ENCODE measurements around the gene ZNF784.
"Not testable (repeated sequence)": the region's sequence is repeated elsewhere in the genome, so short reads cannot be mapped to it uniquely, and the experiment has no call there.

Gene ZNF784

DNA sequence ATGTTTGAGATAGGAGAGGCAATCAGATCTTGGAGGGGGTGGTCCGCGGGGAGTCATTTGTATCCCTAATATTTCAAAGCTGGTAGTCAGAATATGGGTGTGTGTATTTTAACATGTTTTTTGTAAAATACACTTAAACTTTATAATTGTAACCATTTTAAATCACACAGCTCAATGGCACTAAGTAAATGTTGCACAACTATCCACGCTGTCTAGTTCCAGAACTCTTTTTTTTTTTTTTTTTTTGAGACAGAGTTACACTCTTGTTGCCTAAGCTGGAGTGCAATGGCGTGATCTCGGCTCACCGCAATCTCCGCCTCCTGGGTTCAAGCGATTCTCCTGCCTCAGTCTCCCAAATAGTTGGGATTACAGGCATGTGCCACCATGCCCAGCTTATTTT, 40.5 kb downstream of the ZNF784 start:
- DNase-seq (ENCODE audit: low read depth), result not testable (repeated sequence)

DNA sequence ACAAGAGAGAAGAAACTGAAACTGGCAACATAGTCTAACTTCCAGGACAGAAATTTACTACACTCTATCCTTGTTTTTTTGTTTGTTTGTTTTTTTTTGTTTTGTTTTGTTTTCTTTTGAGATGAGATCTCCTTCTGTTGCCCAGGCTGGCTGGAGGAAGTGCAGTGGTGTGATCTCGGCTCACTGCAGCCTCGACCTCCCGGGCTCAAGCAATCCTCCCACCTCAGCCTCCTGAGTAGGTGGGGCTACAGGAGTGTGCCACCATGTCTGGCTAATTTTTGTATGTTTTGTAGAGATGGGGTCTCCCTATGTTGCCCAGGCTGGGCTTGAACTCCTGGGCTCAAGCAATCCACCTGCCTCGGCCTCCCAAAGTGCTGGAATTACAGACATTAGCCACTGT, 42.1 kb downstream of the ZNF784 start:
- not testable (repeated sequence) for DNase-seq (ENCODE audit: low read depth)

- no peak for DNase-seq (ENCODE audit: low read depth)
Observed at GRCh38 chr19:55581823-55582223, 42.5 kb downstream of the ZNF784 start.

GRCh38 chr19:55581145-55581822, 43.1 kb downstream of the ZNF784 start:
- DNase-seq (ENCODE audit: low read depth), result no peak

DNA sequence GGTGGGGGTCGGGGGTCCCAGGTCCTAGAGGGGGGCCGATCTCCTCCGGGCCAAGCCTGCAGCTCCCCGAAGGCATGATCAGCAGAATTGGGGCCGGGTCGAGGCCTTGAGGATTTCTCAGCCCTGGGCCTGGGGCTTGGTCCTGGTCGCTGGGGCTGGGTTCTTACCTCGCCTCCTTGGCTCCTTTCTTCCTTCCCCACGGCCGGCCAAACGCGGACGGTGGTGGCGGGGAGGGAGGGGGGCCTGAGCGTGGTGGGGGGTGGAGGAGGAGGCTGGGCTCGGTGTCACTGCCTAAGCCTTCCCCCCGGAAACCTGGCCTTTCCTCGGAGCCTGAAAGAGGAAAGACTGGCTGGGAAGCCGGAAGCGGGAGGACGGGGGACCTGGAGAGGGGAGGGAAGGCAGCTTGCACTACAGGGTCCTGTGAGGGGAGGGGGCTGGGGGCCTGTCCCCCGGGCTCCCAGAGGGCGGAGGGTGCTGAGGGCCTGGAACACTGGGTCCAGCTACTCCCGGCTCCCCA, 43.7 kb downstream of the ZNF784 start, which contains the start of gene ZNF579:
Gene ZNF579, minus strand, starts transcription at position 221 of the 517 bp plus-strand sequence. CDS start 1,209 bp downstream, outside the sequence.
- DNase-seq (ENCODE audit: low read depth), result no peak

DNA sequence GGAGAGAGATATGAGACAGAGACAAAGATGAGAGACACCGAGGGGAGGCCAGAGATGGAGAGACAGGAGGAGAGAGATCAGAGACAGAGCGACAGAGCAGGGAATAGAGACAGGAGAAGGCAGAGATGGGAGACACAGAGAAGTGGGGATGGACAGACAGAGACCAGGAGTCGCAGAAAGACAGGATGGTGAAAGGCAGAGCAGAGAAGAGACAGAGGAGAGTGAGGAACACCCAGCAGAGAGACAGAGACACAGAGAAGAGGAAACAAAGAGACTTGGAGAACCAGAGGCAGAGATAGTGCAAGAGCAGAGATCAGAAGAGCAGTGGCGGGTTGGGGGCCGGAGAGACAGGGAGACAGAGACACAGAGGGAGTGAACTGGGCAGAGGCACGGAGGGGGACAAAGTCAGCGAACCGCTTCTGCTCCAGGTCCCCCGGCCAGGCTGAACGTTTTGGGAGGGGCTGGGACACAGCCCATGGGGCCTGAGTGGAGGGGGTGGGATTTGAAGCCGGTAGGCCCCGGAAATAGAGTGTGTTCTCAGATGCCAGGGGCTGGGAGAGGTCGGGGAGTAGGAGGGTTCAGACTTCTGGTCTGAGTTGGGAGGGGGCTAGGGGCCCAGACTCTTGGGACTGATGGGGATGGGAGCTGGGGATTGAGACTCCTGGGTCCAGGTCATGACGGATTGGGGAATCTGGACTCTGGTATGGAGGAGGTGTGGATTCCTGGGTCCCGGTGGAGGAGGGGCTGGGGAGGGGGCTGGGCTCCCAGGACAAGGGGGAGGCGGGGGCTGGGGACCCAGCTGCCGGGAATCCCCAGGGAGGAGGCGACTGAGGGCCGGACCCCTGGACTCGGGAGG, 44.4 kb downstream of the ZNF784 start:
- DNase-seq (ENCODE audit: low read depth), result no peak

DNA sequence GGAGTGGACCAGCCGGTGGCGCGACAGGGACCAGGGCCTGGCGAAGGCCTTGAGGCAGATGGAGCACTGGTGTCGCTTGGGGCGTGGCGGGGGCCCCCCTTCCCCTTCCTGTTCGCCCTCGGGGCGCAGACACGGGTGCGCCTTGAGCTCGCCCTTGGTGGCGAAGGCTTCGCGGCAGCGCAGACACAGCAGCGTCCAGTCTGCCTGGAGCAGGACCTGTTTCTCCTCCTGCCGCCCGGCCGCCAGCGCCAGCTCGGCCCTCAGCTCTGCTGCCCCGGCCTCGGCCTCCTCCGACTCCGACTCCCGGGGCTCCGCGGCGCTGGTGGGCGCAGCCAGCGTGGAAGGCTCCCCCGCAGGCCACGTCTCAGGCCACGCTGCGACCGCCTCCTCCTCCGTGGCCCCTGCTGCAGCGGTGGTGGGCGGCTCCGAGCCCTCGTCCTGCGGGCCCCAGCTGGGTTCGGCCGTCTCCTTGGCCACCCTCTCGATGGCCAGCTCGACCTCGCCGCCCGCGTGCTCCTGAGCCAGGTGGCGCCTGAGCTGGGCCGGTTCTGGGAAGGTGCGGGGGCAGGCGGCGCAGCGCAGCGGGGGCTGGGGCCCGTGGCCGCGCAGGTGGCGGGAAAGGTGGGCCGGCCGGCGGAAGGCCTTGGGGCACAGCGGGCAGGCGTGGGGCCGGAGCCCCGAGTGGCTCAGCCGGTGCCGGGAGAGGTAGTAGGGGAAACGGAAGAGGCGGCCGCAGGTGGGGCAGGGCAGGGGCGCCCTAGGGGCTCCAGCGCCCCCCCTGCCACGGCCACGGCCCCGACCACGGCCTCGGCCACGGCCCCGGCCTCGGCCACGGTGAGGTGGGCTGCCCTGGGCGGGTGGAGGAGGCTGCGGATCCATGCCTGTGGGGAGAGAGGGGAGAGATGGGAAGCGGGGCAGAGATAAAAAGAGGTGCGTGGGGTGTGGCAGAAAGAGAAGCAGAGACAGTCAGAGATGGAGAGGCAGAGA, 45.3 kb downstream of the ZNF784 start:
- DNase-seq (ENCODE audit: low read depth), result no peak

DNA sequence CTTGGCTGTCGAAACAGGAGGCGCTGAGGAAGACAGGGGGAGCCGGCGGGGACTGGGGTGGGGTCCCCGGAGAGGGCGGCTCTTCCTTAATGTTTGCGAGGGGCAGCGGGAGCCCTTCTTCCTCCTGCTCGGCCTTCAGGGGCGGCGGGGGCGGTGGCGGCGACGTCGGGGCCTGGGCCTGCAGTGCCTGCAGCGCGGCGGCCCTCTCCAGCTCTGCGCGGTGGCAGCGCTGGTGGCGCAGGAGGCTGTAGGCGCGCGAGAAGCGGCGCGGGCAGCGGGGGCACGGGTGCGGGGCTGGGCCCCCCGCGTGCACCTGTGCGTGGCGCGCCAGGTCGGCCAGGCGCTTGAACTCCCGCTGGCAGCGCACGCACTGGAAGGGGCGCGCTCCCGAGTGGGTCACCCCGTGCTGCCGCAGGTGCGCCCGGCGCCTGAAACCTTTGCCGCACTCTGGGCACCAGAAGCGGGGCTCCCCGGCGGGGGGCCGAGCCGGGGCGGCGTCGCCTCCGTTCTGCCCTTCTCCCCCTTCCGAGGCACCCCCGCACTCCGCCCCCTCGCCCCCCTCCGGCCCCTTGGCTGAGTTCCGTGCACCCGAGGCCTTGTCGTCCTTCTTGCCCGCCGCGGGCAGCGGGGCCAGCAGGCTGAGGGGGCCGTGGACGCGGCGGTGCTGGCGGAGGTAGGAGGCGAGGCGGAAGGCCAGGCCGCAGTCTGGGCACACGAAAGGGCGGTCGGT, 46.2 kb downstream of the ZNF784 start:
- DNase-seq (ENCODE audit: low read depth), result no peak

DNA sequence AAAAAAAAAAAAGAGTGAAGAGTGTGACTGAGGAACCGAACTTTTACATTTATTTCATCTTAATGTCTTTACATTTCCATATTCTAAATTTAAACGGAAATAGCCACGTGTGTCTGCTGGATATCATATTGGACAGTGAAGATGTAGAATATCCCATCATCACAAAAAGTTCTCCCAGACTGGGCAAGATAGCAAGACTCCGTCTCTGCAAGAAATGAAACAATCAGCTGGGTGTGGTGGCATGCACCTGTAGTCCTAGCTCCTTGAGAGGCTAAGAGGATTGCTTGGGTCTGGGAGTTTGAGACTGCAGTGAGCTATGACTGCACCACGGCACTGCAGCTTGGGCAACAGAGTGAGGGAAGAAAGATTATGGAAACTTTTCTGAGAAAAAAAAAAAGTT, 47.6 kb downstream of the ZNF784 start:
- no peak for DNase-seq (ENCODE audit: low read depth)

DNA sequence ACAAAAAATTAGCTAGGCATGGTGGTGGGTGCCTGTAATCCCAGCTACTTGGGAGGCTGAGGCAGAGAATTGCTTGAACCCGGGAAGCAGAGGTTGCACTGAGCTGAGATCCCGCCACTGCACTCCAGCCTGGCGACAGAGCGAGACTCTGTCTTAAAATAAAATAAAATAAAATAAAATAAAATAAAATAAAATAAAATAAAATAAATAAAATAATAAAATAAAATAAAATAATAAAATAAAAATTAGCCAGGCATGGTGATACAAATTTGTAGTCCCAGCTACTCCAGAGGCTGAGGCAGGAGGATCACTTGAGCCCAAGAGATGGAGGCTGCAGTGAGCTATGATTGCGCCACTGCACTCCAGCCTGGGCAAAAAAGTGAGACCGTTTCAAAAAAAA, 50.4 kb downstream of the ZNF784 start:
- DNase-seq (ENCODE audit: low read depth), result not testable (repeated sequence)
